HEK293T (cell line): Measurements from ENCODE around the gene GULP1.

Experiments
- BHLHE40 ChIP-seq: fragments of 450-650 bp; IDR thresholded peaks from 2 replicates; pipeline ENCODE4 v1.6.1; 2016; ENCODE audit warnings: mild to moderate bottlenecking, moderate library complexity, borderline replicate concordance
- FOXM1 ChIP-seq: fragments of 450-650 bp; IDR thresholded peaks from 2 replicates; pipeline ENCODE4 v1.6.1; 2017; ENCODE audit warnings: mild to moderate bottlenecking, borderline replicate concordance
- L3MBTL2 ChIP-seq: fragments of 450-650 bp; conservative IDR thresholded peaks from 2 replicates; pipeline ENCODE4 v1.6.1; 2016; ENCODE audit warnings: mild to moderate bottlenecking
- SUZ12 ChIP-seq: fragments of 450-650 bp; IDR thresholded peaks from 2 replicates; pipeline ENCODE4 v1.6.1; 2016; ENCODE audit warnings: mild to moderate bottlenecking

DNA sequence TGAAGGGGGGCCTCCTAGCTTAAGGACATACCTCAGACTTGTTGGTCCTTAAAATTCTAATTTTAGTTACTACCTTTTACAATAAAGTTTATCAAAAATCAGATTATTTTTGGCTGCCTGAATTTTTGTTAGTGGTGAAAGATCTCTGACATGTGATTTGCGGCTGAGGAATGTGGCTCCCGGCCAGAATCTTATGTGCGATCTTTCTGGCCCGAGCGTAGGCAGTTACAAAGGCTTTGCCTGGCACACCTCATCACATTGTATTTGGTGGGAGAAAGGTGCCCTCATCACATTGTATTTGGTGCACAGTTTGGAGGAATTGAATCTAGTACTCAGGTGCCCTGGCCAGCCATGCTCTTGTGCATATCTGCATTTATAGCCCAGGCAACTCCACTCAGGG is 289.1 kb downstream of the GULP1 start:
- TF ChIP-seq SUZ12 (no peak), BHLHE40 (no peak), FOXM1 (no peak), L3MBTL2 (no peak)
